GM18502 (cell line): Measurements from ENCODE around the gene WWOX.

Experiments used
- ATAC-seq: cut with Tn5 transposase; IDR thresholded peaks from one replicate; pipeline ENCODE4 v1.9.1; 2021; ENCODE audit warnings: mild to moderate bottlenecking; ENCODE audit not compliant: unreplicated experiment, poor library complexity

Gene WWOX

DNA sequence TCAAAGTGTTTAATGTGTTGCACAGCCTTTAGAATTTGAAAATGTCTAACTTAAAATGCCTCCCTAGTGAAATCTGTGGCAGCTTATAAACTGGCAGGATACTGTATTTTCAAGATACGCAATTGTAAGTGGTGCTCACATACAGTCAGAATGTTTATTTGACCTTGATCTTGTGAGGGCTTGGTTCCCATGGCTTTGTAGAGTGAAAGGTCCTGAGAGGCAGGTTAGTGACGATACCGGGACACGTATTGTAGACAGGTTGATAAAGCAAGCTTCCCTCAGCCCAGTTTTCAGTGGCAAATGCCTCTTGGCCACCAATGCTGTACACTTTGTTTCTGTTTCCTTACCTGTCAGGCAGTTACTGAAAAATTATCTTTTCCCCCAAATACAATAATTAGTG lies 1074.5 kb downstream of the WWOX start:
- ATAC-seq = no peak

DNA sequence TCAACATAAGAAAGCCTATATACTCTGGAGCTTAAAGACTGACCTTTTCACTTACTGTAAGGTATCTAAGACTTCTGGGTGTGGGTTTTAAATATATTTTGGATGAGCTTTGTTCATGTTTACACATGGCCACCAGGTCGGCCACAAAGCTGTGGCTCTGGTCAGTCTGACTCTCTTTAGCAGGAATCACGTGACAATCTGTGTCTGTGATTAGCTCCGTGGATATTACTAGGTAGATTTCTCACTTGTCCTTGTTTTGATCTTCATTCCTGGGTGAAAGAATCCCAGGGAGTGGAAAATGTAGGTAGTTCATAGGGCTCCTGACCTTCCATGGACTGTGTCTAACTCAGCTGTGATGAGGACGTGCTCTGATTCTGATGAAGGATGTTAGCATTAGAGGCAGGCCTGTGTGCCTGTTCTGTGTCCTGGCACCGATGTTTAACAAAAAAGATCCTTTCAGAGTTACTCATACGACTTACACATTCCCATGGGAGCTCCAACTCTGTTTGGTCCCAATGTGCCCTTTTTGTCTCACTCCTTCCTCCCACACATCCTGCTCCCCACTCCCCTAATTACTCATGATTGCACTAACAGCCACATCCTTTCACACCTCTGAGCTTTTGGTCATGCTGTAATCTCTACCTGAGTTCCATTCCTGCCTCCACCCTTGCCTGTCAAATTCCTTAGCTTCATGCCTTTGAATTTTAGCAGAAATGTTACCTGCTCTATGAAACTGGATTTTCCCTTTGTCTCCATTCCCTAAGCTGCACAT lies 1076.0 kb downstream of the WWOX start:
- no peak for ATAC-seq

DNA sequence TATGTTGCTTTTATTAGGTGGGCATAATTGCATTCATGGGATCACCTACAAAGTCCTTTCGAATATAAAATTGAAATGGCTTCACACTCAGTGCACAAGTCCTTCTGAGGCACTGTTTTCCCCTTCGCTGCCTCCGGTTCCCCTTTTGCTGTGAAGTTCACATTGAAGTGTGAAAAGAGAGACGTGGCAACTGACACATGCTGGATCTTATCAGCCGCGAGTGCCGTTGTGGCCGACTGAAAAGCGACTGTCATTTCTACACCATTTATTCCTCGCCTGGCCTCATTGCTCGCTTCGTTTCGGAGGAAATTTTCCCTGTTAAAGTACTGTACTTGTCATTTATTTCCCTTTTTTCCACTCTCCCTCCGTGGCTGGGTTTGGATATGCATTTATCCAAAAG lies 1077.6 kb downstream of the WWOX start:
- ATAC-seq = no peak

DNA sequence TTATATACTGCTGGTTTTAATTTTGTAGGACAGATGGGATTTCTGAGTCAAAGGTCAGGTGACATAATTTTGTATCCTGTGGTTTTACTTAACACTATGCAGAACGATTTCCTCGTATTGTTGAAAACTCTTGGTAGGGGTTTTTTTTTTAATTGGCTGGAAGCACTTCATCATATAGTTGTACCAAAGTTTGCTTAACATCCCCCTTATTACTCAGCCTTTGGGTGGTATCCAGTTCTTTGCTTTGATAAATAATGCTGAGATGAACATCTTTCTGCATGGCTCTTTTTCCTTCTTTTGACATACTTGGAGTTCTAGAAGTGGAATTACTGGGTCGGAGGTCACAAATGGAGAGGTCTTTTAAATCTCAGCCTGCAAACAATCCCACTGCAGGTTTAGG lies 1082.0 kb downstream of the WWOX start:
- ATAC-seq = no peak

DNA sequence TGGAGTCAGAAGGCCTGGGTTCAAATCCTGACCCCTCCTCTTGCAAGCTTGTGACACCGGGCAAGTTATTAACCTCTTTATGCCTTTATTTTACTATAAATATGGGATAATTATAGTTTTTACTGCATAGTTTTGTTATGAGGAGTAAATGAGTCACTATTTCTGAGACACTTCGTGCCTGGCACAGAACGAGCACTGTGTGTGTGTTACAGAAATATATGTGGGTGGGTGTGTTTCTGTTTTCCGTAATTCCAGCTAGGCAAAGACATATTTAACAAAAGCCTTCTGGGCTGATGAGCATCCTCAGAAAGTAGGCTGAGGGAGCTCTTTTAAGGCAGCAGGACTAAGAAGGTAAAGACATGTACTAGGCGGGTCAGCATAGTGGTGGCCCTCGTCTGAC lies 1083.2 kb downstream of the WWOX start:
- ATAC-seq = no peak

DNA sequence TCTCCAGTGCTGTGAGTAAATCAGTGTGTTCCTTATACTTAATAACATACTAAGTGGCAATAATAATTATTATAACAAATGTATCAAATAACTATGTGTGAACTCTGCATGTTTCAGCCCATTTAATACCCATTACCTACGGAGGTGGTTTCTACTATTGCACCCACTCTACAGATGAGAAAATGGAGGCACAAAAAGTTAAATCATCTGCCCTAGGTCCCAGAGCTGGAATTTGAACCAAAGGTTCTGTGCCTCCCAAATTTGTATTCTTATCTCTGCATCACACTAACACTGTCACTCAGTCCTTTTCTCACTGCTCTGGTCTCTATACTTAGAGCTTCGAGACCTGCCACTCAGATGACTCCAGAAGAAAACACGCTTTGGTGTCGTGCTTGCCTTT lies 1084.1 kb downstream of the WWOX start:
- ATAC-seq = no peak

DNA sequence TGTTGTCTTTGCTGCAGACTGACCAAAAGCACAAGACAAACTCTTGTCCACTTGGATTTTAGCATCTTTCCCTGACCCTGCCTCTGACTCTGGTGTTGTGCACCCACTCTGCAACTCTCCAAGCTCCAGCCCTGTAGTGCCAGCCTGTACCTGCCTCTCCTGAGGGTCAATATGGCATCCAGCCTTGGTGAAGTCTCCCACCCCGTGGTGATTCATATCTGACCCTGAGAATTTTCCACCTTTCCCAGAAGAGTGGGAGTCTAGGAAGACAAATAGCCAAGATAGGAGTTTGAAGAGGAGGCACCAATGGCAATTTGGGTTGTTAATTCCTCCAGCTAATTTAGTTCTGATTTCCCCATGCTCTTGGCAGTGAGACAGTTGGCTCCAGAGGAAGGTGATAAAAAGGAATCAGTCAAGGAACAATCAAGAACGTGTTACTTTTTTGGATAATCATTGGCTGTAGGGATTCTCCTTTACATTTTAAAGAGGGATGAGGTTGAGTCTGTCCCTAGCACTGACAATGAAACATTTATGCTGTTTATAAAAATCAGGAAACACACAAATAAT lies 1085.1 kb downstream of the WWOX start:
- ATAC-seq = no peak

DNA sequence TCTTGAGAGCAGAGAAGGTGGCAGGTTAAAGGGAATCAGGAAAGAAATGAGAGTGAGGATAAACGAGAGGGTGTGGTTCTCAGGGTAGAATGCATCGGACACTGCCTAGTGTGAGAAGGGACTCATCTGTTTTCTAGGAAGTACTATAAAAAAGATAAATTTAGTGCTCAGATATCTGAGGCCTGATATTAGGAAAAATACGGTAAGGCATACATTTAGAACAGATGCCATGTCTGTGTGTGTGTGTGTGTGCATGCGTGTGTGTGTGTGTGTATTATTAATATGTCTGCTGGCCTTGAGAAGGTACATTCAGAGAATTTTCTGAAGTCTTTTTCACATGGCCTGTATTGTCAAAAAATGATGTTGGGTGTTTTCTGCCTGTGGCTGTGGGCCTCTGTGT lies 1086.3 kb downstream of the WWOX start:
- ATAC-seq = no peak

DNA sequence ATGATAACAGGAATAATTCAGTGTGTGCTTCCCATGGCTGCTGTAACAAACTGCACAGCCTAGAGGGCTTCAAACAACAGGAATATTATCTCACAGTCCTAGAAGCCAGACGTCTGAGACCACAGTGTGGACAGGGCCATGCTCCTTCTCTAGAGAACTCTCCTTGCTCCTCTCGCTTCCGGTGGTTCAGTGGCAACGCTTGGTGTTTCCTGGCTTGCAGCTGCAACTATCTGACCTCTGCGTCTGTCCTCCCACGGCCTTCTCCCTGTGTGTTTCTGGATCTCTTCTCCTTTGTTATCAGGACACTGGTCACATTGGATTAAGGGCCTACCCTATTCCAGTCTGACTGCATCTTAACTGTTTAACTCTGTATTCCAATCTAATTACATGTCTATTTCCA lies 1086.7 kb downstream of the WWOX start:
- no peak for ATAC-seq

DNA sequence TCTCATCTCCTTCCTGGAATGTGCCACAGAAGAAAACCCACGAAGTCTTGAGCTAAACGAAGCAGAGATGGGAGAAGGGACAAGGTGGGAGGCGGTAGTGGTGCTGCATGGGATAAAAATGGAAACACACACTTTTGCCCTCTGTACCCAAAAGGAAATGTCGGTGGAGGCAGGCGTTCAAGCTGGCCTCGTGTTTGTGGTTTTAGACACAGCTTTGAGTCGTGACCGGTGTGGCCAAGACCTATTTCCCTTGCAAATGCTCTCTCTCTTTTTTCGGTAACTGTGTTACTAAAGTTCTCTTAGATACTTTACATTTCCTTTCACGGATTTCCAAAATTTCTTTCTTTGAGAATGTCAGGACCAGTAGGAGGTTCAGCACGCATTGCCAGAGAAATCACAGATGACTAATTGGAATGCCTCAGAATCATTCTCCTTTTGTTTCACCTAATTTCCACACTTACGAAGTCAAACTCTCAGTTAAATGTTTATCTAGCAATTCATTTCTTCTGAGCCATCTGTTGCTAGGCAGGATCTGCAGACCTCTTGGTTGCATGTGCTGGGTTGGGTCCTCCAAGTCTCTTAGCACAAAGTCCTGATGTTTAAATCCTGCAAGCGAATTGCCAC lies 1088.8 kb downstream of the WWOX start:
- no peak for ATAC-seq

DNA sequence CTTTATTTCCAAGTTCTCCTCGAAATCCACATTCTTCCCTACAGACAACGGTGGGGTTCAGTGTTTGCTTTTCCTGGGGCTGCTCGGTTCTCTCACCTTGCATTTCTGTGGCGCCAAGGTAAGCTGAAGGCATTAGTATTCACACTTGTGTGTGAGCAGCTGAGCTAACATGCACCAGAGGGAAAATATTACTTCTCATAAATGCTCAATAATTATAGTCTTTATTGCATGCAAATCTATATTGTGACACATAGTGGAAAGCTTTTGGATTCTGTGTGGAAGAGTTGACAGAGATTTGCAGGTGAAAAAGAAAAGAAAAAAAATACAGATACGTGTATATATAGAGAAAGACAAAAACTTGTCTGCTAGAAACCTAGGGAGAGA lies 1089.3 kb downstream of the WWOX start:
- ATAC-seq = no peak

DNA sequence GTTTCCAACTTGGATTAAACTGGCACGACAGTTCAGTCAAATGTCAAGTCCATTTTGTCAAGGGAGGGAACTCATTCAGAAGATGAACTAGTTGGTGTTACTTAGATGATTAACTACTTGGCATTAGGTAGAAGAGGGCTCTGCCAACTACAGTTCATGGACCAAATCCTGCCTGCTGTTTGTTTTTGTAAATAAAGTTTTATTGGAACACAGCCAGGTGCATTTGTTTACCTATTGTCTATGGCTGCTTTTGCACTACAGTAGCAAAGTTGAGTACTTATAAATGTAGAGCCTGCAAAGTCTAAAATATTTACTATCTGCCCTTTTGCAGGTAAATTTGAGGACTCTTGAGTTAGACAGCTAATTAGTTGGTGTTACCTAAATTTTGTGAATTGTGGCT lies 1091.1 kb downstream of the WWOX start:
- ATAC-seq = no peak

DNA sequence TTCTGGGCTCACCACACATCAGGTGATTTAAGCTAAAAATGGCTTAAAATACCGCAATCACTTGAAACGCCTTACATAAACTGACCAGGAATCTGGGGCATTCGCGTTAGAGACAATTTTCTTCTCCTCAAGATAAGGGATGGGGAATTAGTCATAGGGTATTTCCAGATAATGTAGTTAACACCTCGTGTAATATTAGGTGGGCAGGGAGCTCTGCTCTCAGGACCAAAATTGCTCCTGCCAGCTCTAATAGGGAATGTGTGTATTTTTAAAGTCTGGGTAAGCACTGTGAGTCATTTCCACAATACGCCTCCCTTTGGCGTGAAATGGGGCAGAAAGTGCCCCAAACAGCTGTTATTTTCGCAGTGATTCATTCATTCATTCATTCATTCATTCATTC lies 1092.5 kb downstream of the WWOX start:
- no peak for ATAC-seq

DNA sequence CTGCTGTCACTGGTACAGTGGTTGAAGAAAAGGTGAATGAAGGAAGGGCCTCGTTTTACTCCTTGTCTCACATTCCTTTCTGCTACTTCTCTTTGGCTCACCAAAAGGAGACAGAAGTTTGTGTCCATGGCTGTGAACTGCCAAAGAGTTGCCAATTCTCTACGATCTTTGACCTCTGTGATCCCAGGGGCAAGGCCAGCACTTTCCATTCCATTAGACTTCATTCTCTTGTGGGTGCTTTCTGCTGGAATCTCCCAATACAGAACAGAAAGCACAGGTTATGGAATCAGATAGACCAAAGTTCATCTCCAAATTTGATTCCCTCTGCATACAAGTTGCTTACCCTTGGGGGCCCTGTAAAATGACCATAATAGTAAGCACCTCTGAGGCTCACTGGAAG lies 1093.5 kb downstream of the WWOX start:
- ATAC-seq = no peak

DNA sequence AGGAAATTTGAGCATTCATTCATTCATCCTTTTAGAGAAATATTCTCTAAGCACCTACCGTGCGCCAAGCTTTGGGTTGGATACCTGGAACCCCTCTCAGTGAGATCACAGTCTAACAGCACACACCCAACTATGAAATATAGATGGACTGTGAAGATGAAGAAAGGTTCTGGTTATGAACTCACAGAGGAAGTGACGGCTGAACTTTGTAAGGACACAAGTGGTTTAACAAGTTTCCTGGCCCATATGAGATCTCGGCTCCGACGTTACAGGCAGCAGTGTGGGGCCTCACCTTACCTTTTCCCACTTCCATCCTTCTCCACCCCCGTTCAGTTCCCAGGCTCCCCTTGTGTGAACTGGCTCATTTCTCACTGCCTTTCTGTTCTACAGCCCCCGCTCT lies 1094.8 kb downstream of the WWOX start:
- no peak for ATAC-seq

DNA sequence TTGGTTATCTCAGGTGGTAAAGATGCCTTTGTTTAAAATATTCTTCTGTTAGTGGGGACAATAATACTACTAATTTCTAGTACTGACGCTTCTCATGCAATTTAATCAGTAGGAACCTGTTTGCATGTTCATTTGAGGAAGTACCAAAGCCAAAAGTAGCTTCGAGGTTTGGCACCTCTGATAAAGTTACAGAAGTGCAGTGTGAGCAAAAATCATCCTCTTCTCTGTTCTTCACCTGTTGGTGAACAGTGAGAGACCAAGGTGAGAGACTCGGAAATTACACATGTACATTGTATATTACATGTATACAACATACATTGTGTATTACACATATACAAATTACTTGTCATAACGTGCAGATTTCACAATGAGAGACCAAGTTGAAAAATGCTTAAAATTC lies 1096.5 kb downstream of the WWOX start:
- no peak for ATAC-seq

DNA sequence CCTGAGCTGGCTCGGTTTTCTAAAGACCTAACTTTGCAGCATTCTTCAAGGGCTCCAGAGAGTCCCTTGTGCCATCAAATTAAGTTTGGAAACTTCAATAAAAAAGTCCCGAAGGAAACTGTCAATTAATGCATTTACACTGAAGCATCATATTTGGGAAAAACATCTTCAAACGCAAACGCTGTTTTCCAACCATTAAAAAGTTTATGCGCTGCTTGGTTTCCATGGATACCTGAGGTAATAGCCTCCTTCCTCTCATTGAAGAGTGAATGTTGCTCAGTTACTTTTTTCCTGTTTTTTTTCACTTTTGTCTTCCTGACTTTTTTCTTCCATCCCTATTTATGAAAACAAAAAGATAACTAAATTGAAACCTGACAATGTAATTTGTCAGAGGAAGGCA lies 1102.0 kb downstream of the WWOX start:
- no peak for ATAC-seq

DNA sequence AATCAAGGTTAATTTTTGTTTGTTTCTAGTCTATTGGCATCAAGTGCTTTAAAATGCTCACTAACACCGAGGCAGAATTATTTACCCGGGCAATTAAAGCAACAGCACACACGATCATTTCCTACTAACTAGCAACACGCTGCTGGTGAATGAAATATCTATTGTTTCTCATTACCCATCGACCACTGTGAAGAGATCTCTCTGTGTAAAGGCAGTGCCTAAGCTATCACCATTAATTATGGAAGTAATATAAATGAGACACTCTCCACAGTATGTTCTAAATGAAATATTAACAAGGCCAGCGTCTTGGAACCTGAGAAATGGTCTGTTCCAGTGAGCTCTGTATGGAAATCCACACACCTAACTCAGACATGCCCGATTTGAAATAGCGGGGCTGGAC lies 1103.5 kb downstream of the WWOX start:
- ATAC-seq = no peak

DNA sequence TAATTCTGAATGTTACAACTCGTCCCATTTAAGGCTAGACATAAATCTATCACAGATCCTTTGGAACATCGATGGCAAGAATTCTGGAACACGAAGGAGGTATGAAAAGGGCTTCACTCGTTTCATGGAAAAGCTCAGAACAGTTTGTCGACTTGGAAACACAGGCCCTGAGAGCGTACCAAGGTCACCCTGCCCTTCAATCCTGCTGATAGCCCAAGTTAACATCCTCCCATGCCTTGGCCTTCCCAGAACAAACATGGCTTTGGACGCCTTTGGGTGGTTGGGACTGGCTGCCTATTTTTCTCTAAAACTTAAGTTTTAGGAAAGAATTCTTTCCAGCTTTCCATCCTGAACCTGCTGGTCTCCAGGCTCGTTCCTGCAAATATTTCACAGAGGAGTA lies 1105.0 kb downstream of the WWOX start:
- ATAC-seq = no peak

DNA sequence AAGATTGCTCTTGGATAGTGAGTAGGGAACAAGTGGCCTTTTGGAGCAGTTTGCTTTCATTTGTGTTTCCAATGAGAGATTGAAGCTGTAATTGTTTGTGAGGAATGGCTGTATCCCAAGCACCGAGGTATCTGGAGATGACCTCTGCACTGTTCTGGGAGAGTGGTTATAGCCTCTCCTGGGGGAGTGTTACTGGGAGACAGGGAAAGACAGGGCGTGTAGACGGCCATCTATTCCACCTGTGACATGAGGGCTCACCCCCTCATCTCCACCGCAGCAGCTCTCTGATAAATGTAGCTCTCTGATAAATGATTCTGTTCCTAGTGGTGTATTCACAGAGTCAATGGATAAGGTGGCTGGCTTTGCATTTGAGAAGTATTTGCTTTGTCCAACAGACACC lies 1107.4 kb downstream of the WWOX start:
- no peak for ATAC-seq

DNA sequence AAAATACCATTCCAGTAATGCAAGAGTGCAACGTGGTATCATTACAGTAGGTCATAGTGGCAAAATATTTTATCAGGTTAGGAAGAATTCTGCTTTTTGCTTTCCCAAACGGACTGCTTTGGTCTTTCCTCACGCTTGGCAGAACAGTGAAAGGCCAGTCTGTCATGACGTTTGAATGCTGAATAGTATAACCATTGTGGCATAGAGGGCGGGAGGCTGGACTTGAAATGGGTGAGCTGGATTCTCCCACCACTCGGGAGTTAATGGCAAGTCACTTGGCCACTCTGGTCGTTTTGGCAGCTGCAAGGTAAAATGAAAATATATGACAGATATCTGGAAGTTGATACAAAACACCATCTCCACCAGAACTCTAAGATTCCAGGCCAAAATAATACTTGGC lies 1109.9 kb downstream of the WWOX start:
- ATAC-seq = no peak

DNA sequence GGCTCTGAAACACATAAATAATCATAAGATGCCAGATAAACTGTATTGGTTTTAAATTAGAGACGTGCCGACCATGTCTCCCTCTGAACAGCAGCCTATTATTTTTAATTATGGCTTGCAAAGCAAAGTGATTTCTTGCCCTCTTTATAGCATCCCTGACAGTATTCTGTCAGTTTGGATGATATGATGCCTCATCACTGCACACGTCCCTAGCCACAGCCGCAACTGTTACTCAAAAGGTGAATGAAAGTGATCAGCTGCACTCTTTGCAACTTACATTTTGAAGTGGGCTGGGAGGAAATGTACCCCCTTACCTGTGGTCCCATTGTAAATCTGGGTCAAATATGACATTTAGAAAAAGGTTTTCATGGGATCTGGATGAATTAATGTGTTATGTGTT lies 1111.2 kb downstream of the WWOX start:
- ATAC-seq = no peak
